Measurements from ENCODE around the gene CCER1. TPM values are rescaled to one million over a fixed set of nuclear protein-coding genes. Genes with fewer than 3 reads are reported as not detected.

Gene CCER1
- total and polyA plus RNA-seq, 4 experiments from 2014 or later, result not detected

GRCh38 chr12:90924406-90924805 is 30.6 kb downstream of the CCER1 start:
- CTCF ChIA-PET (ENCODE audit: partially characterized antibody), result interaction anchor here (1.2 kb wide), 1 partner anchor 16 kb away, joined by 4 read pairs; no protein-coding TSS in a partner anchor
- no peaks in the 10 kb centered on the region for H3K27me3 ChIP-seq (ENCODE audit: insufficient read depth, low read length)
- Mint-ChIP-seq H3K27me3 (peaks cover 4 to 6% of the 10 kb centered on the region in 2 donors), H3K36me3 (no peaks in the 10 kb centered on the region), H3K9me3 (peaks cover 0 to 15% (median 7%) of the 10 kb centered on the region in 8 donors), H3K4me3 (no peak overlapping the region), H3K27ac (no peak overlapping the region), H3K4me1 (no peaks in the 10 kb centered on the region)
- no peaks in the 10 kb centered on the region for H3K36me3 ChIP-seq (ENCODE audit: insufficient read depth, low read length)
- no peak for DNase-seq
- no peak overlapping the region for H3K27ac ChIP-seq (ENCODE audit: low read depth, low read length)
- H3K4me1 ChIP-seq (ENCODE audit: insufficient read depth, low read length), result no peaks in the 10 kb centered on the region
- intact Hi-C loops (cut with micrococcal nuclease), result no loop called here
- POLR2A ChIA-PET (ENCODE audit: partially characterized antibody), result no interaction called here
- no peaks in the 10 kb centered on the region for H3K9me3 ChIP-seq (ENCODE audit: control insufficient read depth in 1 of 2, low read length in 2 of 2)
- H3K4me3 ChIP-seq (ENCODE audit: low read length in 2 of 2), result no peak overlapping the region

GRCh38 chr12:90922145-90922627 is 32.8 kb downstream of the CCER1 start:
- H3K27ac ChIP-seq (ENCODE audit: low read depth, low read length), result no peak overlapping the region
- no peaks in the 10 kb centered on the region for H3K27me3 ChIP-seq (ENCODE audit: insufficient read depth, low read length)
- ChIA-PET POLR2A (ENCODE audit: partially characterized antibody) (no interaction called here), CTCF (ENCODE audit: partially characterized antibody) (no interaction called here)
- H3K27ac Mint-ChIP-seq, result no peak overlapping the region
- H3K27me3 Mint-ChIP-seq, result peaks cover 4 to 12% of the 10 kb centered on the region in 2 donors
- H3K9me3 Mint-ChIP-seq, result peaks cover 0 to 2% (median 0%) of the 10 kb centered on the region in 8 donors
- no peaks in the 10 kb centered on the region for H3K4me1 ChIP-seq (ENCODE audit: insufficient read depth, low read length)
- intact Hi-C loops (cut with micrococcal nuclease), result no loop called here
- H3K4me3 ChIP-seq (ENCODE audit: low read length in 2 of 2), result no peak overlapping the region
- H3K4me3 Mint-ChIP-seq, result no peak overlapping the region
- H3K36me3 ChIP-seq (ENCODE audit: insufficient read depth, low read length), result no peaks in the 10 kb centered on the region
- H3K4me1 Mint-ChIP-seq, result no peaks in the 10 kb centered on the region
- H3K9me3 ChIP-seq (ENCODE audit: control insufficient read depth in 1 of 2, low read length in 2 of 2), result no peaks in the 10 kb centered on the region
- DNase-seq, result no peak
- H3K36me3 Mint-ChIP-seq, result no peaks in the 10 kb centered on the region

- Histone ChIP-seq H3K27me3 (ENCODE audit: insufficient read depth, low read length) (no peaks in the 10 kb centered on the region), H3K4me1 (ENCODE audit: insufficient read depth, low read length) (no peaks in the 10 kb centered on the region), H3K27ac (ENCODE audit: low read depth, low read length) (no peak overlapping the region), H3K36me3 (ENCODE audit: insufficient read depth, low read length) (no peaks in the 10 kb centered on the region), H3K9me3 (ENCODE audit: control insufficient read depth in 1 of 2, low read length in 2 of 2) (no peaks in the 10 kb centered on the region), H3K4me3 (ENCODE audit: low read length in 2 of 2) (no peak overlapping the region)
- Mint-ChIP-seq H3K27ac (no peak overlapping the region), H3K9me3 (no peaks in the 10 kb centered on the region), H3K4me1 (no peaks in the 10 kb centered on the region), H3K4me3 (no peak overlapping the region), H3K36me3 (no peaks in the 10 kb centered on the region), H3K27me3 (peaks cover 4 to 12% of the 10 kb centered on the region in 2 donors)
- DNase-seq, result no peak
- POLR2A ChIA-PET (ENCODE audit: partially characterized antibody), result no interaction called here
- CTCF ChIA-PET (ENCODE audit: partially characterized antibody), result no interaction called here
- intact Hi-C loops (cut with micrococcal nuclease), result no loop called here
Measured at GRCh38 chr12:90921536-90921935, 33.4 kb downstream of the CCER1 start.

GRCh38 chr12:90920222-90920621 is 34.8 kb downstream of the CCER1 start:
- H3K27ac ChIP-seq (ENCODE audit: low read depth, low read length), result no peak overlapping the region
- no peak overlapping the region for H3K4me3 ChIP-seq (ENCODE audit: low read length in 2 of 2)
- no peaks in the 10 kb centered on the region for H3K36me3 ChIP-seq (ENCODE audit: insufficient read depth, low read length)
- Mint-ChIP-seq H3K27ac (no peak overlapping the region), H3K4me3 (no peak overlapping the region), H3K36me3 (no peaks in the 10 kb centered on the region), H3K4me1 (no peaks in the 10 kb centered on the region), H3K27me3 (peaks cover 4 to 10% of the 10 kb centered on the region in 2 donors), H3K9me3 (no peaks in the 10 kb centered on the region)
- H3K27me3 ChIP-seq (ENCODE audit: insufficient read depth, low read length), result no peaks in the 10 kb centered on the region
- intact Hi-C loops (cut with micrococcal nuclease), result no loop called here
- ChIA-PET POLR2A (ENCODE audit: partially characterized antibody) (no interaction called here), CTCF (ENCODE audit: partially characterized antibody) (no interaction called here)
- H3K4me1 ChIP-seq (ENCODE audit: insufficient read depth, low read length), result no peaks in the 10 kb centered on the region
- H3K9me3 ChIP-seq (ENCODE audit: control insufficient read depth in 1 of 2, low read length in 2 of 2), result no peaks in the 10 kb centered on the region
- no peak for DNase-seq

- intact Hi-C loops (cut with micrococcal nuclease), result no loop called here
- ChIA-PET POLR2A (ENCODE audit: partially characterized antibody) (no interaction called here), CTCF (ENCODE audit: partially characterized antibody) (no interaction called here)
- no peak overlapping the region for H3K27ac ChIP-seq (ENCODE audit: low read depth, low read length)
- H3K27me3 ChIP-seq (ENCODE audit: insufficient read depth, low read length), result no peaks in the 10 kb centered on the region
- H3K4me3 Mint-ChIP-seq, result no peak overlapping the region
- H3K4me1 Mint-ChIP-seq, result no peaks in the 10 kb centered on the region
- no peak for DNase-seq
- no peaks in the 10 kb centered on the region for H3K9me3 ChIP-seq (ENCODE audit: control insufficient read depth in 1 of 2, low read length in 2 of 2)
- peaks cover 0 to 8% (median 2%) of the 10 kb centered on the region in 8 donors for H3K9me3 Mint-ChIP-seq
- no peaks in the 10 kb centered on the region for H3K36me3 ChIP-seq (ENCODE audit: insufficient read depth, low read length)
- no peak overlapping the region for H3K4me3 ChIP-seq (ENCODE audit: low read length in 2 of 2)
- H3K27ac Mint-ChIP-seq, result no peak overlapping the region
- no peaks in the 10 kb centered on the region for H3K4me1 ChIP-seq (ENCODE audit: insufficient read depth, low read length)
- peaks cover 2 to 6% of the 10 kb centered on the region in 2 donors for H3K27me3 Mint-ChIP-seq
- no peaks in the 10 kb centered on the region for H3K36me3 Mint-ChIP-seq
Measured at GRCh38 chr12:90917431-90917830, 37.5 kb downstream of the CCER1 start.

- no peaks in the 10 kb centered on the region for H3K4me1 Mint-ChIP-seq
- no peaks in the 10 kb centered on the region for H3K36me3 ChIP-seq (ENCODE audit: insufficient read depth, low read length)
- peaks cover 2 to 6% of the 10 kb centered on the region in 2 donors for H3K27me3 Mint-ChIP-seq
- ChIA-PET POLR2A (ENCODE audit: partially characterized antibody) (no interaction called here), CTCF (ENCODE audit: partially characterized antibody) (no interaction called here)
- H3K27ac Mint-ChIP-seq, result no peak overlapping the region
- no peaks in the 10 kb centered on the region for H3K27me3 ChIP-seq (ENCODE audit: insufficient read depth, low read length)
- peaks cover 0 to 8% (median 2%) of the 10 kb centered on the region in 8 donors for H3K9me3 Mint-ChIP-seq
- intact Hi-C loops (cut with micrococcal nuclease), result no loop called here
- H3K4me1 ChIP-seq (ENCODE audit: insufficient read depth, low read length), result no peaks in the 10 kb centered on the region
- no peaks in the 10 kb centered on the region for H3K9me3 ChIP-seq (ENCODE audit: control insufficient read depth in 1 of 2, low read length in 2 of 2)
- no peak overlapping the region for H3K27ac ChIP-seq (ENCODE audit: low read depth, low read length)
- H3K4me3 ChIP-seq (ENCODE audit: low read length in 2 of 2), result no peak overlapping the region
- H3K4me3 Mint-ChIP-seq, result no peak overlapping the region
- DNase-seq, result no peak
- no peaks in the 10 kb centered on the region for H3K36me3 Mint-ChIP-seq
Measured at GRCh38 chr12:90916516-90916915, 38.5 kb downstream of the CCER1 start.

GRCh38 chr12:90915353-90915752 is 39.6 kb downstream of the CCER1 start:
- no peak for DNase-seq
- POLR2A ChIA-PET (ENCODE audit: partially characterized antibody), result no interaction called here
- Mint-ChIP-seq H3K27ac (no peak overlapping the region), H3K4me1 (no peaks in the 10 kb centered on the region), H3K9me3 (peaks cover 0 to 8% (median 2%) of the 10 kb centered on the region in 8 donors), H3K36me3 (no peaks in the 10 kb centered on the region), H3K4me3 (no peak overlapping the region), H3K27me3 (peaks cover 2 to 6% of the 10 kb centered on the region in 2 donors)
- Histone ChIP-seq H3K27me3 (ENCODE audit: insufficient read depth, low read length) (no peaks in the 10 kb centered on the region), H3K9me3 (ENCODE audit: control insufficient read depth in 1 of 2, low read length in 2 of 2) (no peaks in the 10 kb centered on the region), H3K27ac (ENCODE audit: low read depth, low read length) (no peak overlapping the region), H3K4me1 (ENCODE audit: insufficient read depth, low read length) (no peaks in the 10 kb centered on the region), H3K36me3 (ENCODE audit: insufficient read depth, low read length) (no peaks in the 10 kb centered on the region), H3K4me3 (ENCODE audit: low read length in 2 of 2) (no peak overlapping the region)
- CTCF ChIA-PET (ENCODE audit: partially characterized antibody), result no interaction called here
- intact Hi-C loops (cut with micrococcal nuclease), result no loop called here

- H3K4me1 ChIP-seq (ENCODE audit: insufficient read depth, low read length), result no peaks in the 10 kb centered on the region
- intact Hi-C loops (cut with micrococcal nuclease), result no loop called here
- H3K27ac ChIP-seq (ENCODE audit: low read depth, low read length), result no peak overlapping the region
- H3K4me3 ChIP-seq (ENCODE audit: low read length in 2 of 2), result no peak overlapping the region
- Mint-ChIP-seq H3K36me3 (no peaks in the 10 kb centered on the region), H3K27me3 (no peaks in the 10 kb centered on the region), H3K9me3 (peaks cover 0 to 8% (median 2%) of the 10 kb centered on the region in 8 donors), H3K4me1 (no peaks in the 10 kb centered on the region), H3K4me3 (no peak overlapping the region), H3K27ac (no peak overlapping the region)
- no peak for DNase-seq
- H3K9me3 ChIP-seq (ENCODE audit: control insufficient read depth in 1 of 2, low read length in 2 of 2), result no peaks in the 10 kb centered on the region
- no peaks in the 10 kb centered on the region for H3K27me3 ChIP-seq (ENCODE audit: insufficient read depth, low read length)
- no peaks in the 10 kb centered on the region for H3K36me3 ChIP-seq (ENCODE audit: insufficient read depth, low read length)
- POLR2A ChIA-PET (ENCODE audit: partially characterized antibody), result no interaction called here
- CTCF ChIA-PET (ENCODE audit: partially characterized antibody), result no interaction called here
Measured at GRCh38 chr12:90910958-90911357, 44.0 kb downstream of the CCER1 start.
